Uterus (tissue), 4 donors: Measurements from ENCODE around the gene CATSPER1. TPM values are rescaled to one million over a fixed set of nuclear protein-coding genes. Genes with fewer than 3 reads are reported as not detected.

ENCODE experiments used
- DNase-seq, 2 donors: peaks; one replicate each; pipeline ENCODE4 v3.0.0-alpha.2; 2019 to 2020
- H3K27ac ChIP-seq, 2 donors: fragments of 200-600 bp; sonication (generic); 1 replicate in 1 of 2; 2 replicates in 1 of 2; pipeline ENCODE4 v1.5.1; 2016 to 2018
- H3K27me3 ChIP-seq, 2 donors: fragments of 200-600 bp; sonication (generic); one replicate each; pipeline ENCODE4 v1.5.1; 2018 to 2019; ENCODE audit warnings: control low read depth in 1 of 2
- H3K36me3 ChIP-seq, 2 donors: fragments of 200-600 bp; sonication (generic); one replicate each; pipeline ENCODE4 v1.5.1; 2019; ENCODE audit warnings: control low read depth in 1 of 2
- H3K4me1 ChIP-seq, 2 donors: fragments of 200-600 bp; sonication (generic); one replicate each; pipeline ENCODE4 v1.5.1; 2018 to 2019; ENCODE audit warnings: control low read depth in 1 of 2
- H3K4me3 ChIP-seq, 2 donors: fragments of 200-600 bp; sonication (generic); 1 replicate in 1 of 2; 2 replicates in 1 of 2; pipeline ENCODE4 v1.5.1; 2018 to 2019; ENCODE audit warnings: mild to moderate bottlenecking in 1 of 2
- H3K9me3 ChIP-seq, 2 donors: fragments of 200-600 bp; sonication (generic); one replicate each; pipeline ENCODE4 v1.5.1; 2019; ENCODE audit warnings: control low read depth in 1 of 2
- POLR2A ChIP-seq, 2 donors: fragments of 450-650 bp; IDR thresholded peaks; one replicate each; pipeline ENCODE4 v1.6.1; 2016; ENCODE audit warnings: antibody characterized with exemption in 2 of 2, mild to moderate bottlenecking in 1 of 2, moderate library complexity in 1 of 2
- intact Hi-C: fragments of 100-400 bp; cut with DNase I; formaldehyde crosslinking; loops from one replicate; pipeline ENCODE4 v1.15.1; 2023; ENCODE audit warnings: low total_unique reads
- total RNA-seq, 4 donors: library from RNA; depleted of rRNA in 3 of 4; stranded (reverse); fragments of >200 nt in 3 of 4; gene quantifications; one replicate each; pipeline versions ENCODE4 v1.1.0 to v1.2.4, GENCODE V29; 2014 to 2023
- TF ChIP-seq, protein P1 (sequence below), 4 experiments: fragments of 200-600 bp in 2 of 4; fragments of 450-650 bp in 2 of 4; sonication (generic) in 2 of 4; IDR thresholded peaks; one replicate each; pipeline ENCODE4 v1.5.1; 2016 to 2019; ENCODE audit warnings: antibody characterized with exemption in 4 of 4, mild to moderate bottlenecking in 2 of 4, moderate library complexity in 1 of 4
- donor health status: DM: yes; HTN: yes; CAD: no.

Gene CATSPER1
- total RNA-seq, 4 donors from 2014 or later, result 0.26 TPM; not detected in 3

DNA sequence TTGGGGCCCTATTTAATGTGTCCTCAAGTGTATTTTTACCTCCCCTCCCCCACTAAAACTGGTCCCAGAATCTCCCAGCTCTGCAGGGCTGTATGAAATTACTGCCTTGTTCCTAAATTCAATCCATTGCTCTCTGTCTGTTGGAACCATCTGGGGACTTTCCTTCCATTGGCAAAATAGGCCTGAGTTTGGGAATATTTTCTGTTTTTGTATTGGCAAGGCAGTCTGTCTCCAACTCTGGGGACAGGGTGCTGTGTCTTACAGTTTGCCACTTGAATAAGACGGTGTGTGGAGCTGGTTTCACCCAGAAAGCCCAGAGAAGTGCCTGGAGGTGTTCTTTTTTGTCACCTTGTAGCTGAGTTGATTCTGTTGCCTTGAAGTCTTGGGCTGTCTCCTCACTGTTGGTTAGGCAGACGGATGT lies 45.1 kb upstream of the CATSPER1 start:
- Histone ChIP-seq H3K27me3 (no peaks in the 10 kb centered on the region), H3K4me1 (no peaks in the 10 kb centered on the region), H3K4me3 (peak overlapping the region; percentile 38 to 97), H3K27ac (peak overlapping the region; percentile 85 to 89), H3K36me3 (no peaks in the 10 kb centered on the region), H3K9me3 (no peaks in the 10 kb centered on the region)
- no peak for DNase-seq
- no peak for TF ChIP-seq POLR2A (IDR thresholded peaks at IDR 0.05)
- TF ChIP-seq, protein P1, sequence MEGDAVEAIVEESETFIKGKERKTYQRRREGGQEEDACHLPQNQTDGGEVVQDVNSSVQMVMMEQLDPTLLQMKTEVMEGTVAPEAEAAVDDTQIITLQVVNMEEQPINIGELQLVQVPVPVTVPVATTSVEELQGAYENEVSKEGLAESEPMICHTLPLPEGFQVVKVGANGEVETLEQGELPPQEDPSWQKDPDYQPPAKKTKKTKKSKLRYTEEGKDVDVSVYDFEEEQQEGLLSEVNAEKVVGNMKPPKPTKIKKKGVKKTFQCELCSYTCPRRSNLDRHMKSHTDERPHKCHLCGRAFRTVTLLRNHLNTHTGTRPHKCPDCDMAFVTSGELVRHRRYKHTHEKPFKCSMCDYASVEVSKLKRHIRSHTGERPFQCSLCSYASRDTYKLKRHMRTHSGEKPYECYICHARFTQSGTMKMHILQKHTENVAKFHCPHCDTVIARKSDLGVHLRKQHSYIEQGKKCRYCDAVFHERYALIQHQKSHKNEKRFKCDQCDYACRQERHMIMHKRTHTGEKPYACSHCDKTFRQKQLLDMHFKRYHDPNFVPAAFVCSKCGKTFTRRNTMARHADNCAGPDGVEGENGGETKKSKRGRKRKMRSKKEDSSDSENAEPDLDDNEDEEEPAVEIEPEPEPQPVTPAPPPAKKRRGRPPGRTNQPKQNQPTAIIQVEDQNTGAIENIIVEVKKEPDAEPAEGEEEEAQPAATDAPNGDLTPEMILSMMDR (IDR thresholded peaks at IDR 0.05), result no peak
- intact Hi-C loops, result no loop called here

DNA sequence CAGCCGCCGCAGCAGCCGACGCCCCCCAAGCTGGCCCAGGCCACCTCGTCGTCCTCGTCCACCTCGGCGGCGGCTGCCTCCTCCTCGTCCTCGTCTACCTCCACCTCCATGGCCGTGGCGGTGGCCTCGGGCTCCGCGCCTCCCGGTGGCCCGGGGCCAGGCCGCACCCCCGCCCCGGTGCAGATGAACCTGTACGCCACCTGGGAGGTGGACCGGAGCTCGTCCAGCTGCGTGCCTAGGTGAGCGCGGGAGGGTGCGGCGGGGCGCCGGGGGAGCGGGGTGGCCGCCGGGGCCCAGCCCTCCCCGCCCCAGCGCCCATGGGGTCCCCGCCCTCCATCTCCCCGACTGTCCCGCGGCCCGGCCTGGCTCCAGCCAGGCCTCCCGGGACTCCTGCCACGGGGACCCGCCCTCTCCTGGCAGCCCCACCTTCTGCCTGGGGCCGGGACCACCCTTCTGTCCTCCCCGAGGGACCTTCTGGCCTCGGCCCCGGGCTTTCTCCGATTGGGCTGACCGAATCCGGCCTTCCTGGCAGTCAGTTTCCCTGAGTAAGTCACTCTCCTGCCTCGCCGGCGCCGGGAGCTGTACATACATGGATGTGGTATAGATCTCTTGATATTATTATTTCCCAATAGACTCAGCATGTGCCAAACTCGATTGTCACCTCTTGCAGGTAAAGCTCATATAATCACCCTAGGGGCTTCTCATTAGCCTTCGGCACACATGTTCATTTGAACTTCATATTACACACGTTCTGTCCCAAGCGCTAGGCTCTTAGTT lies 44.5 kb upstream of the CATSPER1 start:
- Histone ChIP-seq H3K4me1 (no peaks in the 10 kb centered on the region), H3K4me3 (peak overlapping the region; percentile 38 to 97), H3K27me3 (no peaks in the 10 kb centered on the region), H3K27ac (peak overlapping the region; percentile 85 to 89), H3K36me3 (no peaks in the 10 kb centered on the region), H3K9me3 (no peaks in the 10 kb centered on the region)
- TF ChIP-seq, protein P1 (IDR thresholded peaks at IDR 0.05), result no peak
- no peak for TF ChIP-seq POLR2A (IDR thresholded peaks at IDR 0.05)
- intact Hi-C loops, result no loop called here
- DNase-seq, result peak in 1 of 2 donors; percentile 43

DNA sequence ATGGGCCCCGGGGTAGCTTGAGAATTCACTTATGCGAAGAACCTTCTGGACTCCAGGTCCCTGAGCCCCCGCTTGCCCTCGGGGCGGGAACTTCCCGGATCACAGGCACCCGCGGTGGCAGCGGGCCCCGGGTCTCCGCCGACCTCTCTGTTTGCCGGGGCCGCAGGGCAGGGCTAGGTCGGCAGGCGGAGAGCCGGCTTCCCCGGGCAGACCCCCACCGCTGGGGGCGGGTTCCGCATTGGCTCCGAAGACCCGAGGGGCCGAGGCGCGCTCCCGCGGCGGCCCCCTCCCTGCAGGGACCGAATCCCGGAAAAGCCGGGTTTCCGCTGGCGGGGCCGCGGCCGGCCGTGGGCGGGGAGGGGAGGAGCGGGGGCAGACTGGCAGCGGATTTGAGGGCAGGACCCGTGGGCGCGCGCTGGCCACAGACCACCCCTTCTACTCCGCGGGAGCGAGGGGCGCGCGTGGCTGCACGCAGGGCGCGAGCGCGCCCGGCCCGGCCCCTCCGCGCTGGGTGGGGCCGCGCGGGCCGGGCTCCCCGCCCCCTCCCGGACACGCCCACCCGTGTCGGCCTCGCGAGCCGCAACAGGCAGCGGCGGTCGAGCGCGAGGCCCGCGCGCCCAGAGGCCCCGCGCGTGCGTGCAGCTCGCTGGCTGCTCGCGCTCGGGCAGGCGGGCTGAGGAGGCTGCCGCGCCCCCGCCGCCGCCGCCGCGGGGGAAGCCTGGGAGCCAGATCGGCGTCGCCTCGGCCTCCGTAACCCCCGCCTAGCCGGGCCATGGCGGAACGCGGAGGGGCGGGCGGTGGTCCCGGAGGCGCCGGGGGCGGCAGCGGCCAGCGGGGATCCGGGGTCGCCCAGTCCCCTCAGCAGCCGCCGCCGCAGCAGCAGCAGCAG lies 43.7 kb upstream of the CATSPER1 start, which contains the start of gene PACS1:
PACS1 (plus strand) TSS at position 558 of the 889 bp plus-strand sequence; CDS start at position 773, 215 bp downstream.
- peak; percentile 57 to 79 for DNase-seq
- Histone ChIP-seq H3K4me1 (no peaks in the 10 kb centered on the region), H3K9me3 (no peaks in the 10 kb centered on the region), H3K27me3 (no peaks in the 10 kb centered on the region), H3K4me3 (peak within 1 kb of the TSS; percentile 38 to 97), H3K27ac (peak within 1 kb of the TSS; percentile 86 to 89), H3K36me3 (no peaks in the 10 kb centered on the region)
- TF ChIP-seq POLR2A (IDR thresholded peaks at IDR 0.05), result peak; percentile 49 to 65
- TF ChIP-seq, protein P1 (IDR thresholded peaks at IDR 0.05), result peak in 3 of 4 experiments; percentile 12 to 65 (median 40)
- intact Hi-C loops, result no loop called here

DNA sequence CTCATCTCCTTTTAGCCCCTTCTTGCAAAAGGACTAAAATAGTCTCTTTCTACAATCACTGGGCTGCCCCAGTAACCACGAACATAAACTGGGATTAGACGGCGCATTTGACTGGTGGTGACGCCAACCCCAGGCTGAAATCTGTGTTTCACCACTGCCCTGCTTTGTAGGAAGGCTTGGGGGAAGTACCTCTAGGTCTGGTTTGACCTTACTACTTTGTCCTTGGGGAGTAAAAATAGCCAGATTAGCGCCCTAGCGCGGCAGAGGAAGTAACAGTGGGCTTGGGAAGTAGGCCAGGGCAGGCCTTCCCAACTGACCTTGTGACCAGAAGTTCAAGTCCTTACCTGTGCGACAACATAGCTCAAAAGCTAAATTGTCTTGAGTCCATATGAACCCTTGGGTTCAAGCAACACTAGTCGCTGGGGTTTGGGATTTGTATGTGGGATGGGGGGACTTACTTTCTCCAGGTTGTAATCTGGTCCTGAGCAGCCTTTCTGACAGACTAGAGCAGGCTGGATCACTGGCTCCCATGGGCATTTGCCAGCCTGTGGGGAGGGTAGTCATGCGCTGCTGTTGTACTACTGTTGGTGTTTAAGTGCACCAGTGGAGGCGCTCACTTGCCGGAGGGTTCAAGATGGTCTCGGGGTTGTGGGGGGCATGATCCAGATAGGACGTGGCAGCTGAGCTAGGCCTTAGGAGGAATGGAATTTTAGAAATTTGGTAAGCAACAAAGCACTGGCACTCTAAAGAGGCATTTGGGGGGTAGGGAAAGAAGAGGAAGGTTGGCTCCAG lies 42.8 kb upstream of the CATSPER1 start:
- no peak for TF ChIP-seq POLR2A (IDR thresholded peaks at IDR 0.05)
- TF ChIP-seq, protein P1 (IDR thresholded peaks at IDR 0.05), result no peak
- Histone ChIP-seq H3K27ac (peak overlapping the region; percentile 86 to 89), H3K36me3 (no peaks in the 10 kb centered on the region), H3K27me3 (no peaks in the 10 kb centered on the region), H3K4me3 (peak overlapping the region; percentile 38 to 97), H3K4me1 (no peaks in the 10 kb centered on the region), H3K9me3 (no peaks in the 10 kb centered on the region)
- no peak for DNase-seq
- intact Hi-C loops, result no loop called here
